ENCODE results near the gene SLC35E3.
"Not testable (repeated sequence)": the region's sequence is repeated elsewhere in the genome, so short reads cannot be mapped to it uniquely, and the experiment has no call there.

SLC35E3 gene

DNA sequence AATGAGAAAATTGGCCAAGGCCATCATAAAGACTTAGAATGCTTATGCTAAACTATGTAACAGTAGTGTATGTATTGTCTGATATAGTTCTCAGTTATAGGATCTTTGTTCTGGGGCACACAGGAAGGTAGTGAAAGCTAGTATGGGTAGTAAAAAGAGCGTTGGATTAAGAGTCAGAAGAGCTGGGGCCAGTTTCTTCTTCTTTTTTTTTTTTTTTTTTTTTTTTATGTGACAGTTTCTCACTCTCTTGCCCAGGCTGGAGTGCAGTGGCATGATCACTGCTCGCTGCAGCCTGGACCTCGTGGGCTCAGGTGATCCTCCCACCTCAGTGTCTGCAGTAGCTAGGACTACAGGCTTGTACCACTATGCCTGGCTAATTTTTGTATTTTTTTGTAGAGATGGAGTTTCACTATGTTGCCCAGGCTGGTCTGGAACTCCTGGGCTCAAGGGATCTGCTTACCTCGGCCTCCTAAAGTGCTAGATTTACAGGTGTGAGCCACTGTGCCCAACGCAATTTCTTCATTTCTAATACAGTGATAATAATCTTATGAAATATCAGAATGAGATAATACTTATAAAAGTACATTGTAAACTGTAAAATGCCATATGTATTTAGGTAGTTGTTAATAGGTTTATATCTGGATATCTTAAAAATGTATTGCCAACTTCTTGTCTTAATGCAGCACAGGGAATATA is 69.4 kb downstream of the SLC35E3 start:
- DNase-seq = no peak

DNA sequence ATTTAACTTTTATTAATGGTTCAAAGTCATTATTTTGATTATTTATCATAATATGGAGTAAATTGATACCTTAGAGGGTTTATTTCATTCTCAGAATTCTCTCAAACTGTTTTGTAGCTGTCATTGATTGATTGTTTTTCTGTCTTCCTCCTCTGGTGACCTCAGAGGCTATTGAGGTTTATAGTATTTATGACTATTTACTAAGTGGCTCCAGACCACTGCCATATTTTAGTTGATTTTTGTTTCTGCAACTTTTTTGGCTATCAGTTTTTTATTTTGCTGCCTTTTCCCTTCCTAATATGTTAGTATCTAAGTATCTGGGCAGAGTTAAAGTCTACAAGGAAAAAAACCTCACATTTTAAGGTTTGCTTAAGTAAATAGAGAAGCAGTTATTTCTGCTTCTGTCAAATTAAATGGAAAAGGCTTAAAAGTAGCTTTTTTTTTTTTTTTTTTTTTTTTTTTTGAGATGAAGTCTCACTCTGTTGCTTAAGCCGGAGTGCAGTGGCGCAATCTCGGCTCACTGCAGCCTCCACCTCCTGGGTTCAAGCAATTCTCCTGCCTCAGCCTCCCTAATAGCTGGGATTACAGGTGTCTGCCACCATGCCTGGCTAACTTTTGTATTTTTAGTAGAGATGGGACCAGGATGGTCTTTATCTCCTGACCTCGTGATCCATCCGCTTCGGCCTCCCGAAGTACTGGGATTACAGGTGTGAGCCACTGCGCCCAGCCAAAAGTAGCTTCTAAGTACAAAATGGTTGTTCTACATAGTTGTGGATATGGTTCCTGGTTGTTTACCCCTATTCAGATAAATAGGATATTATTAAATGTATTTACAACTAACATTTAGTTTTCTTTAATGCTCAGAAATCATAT is 70.2 kb downstream of the SLC35E3 start:
- no peak for DNase-seq

DNA sequence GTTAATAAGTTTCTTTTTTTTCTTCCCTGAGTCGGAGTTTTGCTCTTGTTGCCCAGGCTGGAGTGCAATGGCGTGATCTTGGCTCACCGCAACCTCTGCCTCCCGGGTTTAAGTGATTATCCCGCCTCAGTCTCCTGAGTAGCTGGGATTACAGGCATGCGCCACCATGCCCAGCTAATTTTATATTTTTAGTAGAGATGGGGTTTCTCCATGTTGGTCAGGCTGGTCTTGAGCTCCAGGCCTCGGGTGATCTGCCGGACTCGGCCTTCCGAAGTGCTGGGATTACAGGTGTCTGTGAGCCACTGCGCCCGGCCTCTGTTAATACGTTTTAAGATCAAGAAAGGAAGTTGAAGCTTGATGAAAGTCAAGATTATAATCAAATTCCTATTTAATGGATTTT is 73.5 kb downstream of the SLC35E3 start:
- not testable (repeated sequence) for DNase-seq

DNA sequence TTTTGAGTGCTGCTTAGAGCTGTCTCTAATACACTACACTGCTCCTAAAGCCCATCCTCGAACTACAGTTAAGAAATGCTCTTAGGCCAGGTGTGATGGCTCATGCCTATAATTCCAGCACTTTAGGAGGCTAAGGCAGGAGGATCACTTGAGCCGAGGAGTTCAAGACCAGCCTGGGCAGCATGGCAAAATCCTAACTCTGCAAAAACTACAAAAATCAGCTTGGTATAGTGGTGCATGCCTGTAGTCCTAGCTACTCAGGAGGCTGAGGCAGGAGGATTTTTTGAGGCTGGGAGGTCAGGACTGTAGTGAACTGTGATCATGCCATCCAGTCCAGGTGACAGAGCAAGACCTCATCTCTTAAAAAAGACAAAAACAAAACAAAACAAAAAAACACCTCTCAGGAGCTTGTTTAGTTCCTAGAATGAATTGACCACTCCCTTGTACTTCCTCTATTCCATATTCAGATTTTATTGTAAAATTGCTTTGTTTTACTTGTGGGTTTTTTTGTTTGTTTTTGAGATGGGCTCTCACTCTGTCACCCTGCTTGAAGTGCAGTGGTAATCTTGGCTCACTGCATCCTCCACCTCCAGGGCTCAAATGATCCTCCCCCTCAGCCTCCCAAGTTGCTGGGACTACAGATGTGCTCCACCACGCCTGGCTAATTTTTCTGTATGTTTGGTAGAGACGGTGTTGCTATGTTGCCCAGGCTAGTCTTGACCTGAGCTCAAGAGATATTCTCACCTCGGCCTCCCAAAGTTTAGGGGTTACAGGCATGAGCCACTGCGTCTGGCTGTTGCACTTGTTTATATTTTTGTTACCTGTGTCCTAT is 75.6 kb downstream of the SLC35E3 start:
- DNase-seq = no peak

DNA sequence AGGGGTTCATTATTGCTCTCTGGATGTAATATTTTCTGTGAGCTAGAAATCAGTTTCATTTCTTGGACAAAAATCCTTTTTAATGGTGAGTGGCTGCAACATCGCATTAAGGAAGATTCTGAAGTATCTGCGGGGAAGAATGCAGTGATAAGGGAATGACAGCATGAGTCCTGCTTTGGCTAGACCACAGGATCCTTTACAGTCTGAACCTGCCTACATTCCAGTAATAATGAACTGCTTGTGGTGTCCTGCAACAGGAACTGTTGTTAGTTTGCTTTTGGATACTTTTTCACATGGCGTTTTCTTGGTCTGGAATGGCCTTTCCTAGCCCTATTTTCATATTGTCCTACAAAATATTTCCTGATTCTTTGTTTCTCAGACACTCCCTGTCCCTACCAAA is 77.7 kb downstream of the SLC35E3 start:
- no peak for DNase-seq

DNA sequence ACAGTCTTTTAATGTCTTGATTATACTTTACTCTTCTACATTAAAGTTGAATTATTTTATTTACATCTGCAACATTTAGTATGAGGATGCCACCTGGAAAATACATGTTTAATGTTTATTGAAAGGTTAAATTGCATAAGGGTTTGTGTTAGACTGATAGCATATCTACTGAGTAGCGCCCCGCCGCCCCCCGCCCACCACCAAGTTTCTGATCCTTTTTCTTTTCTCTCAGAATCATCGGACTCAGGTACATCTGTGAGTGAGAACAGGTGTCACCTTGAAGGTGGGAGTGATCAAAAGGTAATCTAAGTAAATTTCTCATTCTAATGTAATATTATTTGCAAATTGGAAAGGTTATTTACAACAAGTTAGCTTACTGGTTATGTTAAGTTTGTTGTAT is 78.2 kb downstream of the SLC35E3 start:
- DNase-seq = no peak

DNA sequence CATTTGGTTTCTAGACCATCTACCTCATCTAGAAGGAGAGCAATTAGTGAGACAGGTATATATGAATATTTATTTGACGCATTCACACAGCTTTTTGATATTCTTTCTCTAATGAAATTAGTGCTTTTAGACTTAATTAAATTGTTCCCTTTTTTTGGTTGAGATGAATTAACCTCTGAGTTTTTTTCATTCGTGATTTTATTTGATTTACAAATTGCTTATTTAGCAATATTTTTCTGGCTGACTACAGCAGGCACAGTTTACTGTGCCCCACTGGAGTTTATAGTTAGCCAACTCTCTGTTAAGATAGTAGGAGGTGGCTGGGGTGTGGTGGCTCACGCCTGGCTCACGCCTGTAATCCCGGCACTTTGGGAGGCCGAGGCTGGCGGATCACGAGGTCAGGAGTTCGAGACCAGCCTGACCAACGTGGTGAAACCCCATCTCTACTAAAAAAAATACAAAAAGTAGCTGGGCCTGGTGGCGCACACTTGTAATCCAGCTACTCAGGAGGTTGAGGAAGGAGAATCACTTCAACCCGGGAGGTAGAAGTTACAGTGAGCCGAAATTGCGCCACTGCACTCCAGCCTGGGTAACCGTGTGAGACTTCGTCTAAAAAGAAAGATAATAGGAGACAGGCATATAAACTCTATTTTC is 78.7 kb downstream of the SLC35E3 start:
- DNase-seq = no peak

DNA sequence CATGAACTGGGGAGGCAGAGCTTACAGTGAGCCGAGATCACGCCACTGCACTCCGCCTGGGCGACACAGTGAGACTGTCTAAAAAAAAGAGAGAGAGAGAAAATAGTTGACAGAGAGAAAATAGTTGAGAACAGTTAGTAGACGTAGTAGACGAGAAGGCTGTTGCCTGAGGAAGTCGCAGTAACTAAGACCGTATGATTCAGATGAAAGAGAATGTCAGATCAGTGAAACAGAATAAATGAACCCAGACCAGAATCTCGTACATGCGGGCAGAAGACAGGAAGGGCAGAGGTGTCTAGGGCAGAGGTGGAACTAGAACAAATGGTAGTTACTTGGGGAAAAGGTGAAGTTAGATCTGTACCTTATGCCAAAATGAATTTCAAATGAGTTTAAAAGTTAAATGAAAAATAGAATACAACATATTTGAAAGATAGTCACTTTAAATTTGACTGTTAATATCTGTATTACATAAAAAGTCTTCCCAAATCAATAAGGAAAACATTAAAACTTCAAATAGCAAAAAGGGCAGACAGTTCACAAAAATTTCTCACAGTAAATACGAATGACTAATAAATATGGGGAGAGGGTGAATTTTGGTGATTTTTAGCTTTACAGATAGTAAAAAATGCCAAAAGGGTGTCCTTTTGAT is 79.7 kb downstream of the SLC35E3 start:
- DNase-seq = no peak

DNA sequence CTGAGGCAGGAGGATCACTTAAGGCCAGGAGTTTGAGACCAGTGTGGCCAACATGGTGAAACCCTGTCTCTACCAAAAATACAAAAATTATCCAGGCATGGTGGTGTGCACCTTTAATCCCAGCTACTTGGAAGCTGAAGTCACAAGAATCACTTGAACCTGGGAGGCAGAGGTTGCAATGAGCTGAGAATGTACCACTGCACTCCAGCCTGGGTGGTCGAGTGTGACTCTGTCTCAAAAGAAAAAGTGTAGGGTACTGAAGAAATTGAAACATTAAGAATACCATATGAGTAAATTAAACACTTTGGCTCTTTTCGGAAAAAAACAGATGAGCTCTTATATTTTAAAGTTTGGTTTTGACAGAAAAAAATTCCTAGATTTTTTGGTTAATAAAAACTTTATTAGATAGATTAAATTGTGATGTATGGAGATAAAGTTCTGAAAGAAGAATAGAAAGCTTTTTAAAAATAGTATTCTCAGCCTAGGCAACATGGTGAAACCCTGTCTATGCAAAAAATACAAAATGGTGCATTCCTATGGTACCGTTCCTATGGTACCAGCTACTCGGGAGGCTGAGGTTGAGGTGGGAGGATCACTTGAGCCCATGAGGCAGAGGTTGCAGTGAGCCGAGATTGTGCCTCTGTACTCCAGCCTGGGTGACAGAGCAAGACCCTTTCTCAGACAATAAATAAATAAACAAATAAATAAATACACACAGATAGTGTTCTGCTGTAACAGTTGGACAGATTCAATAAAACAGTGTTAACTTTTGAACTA is 82.1 kb downstream of the SLC35E3 start:
- DNase-seq = no peak

DNA sequence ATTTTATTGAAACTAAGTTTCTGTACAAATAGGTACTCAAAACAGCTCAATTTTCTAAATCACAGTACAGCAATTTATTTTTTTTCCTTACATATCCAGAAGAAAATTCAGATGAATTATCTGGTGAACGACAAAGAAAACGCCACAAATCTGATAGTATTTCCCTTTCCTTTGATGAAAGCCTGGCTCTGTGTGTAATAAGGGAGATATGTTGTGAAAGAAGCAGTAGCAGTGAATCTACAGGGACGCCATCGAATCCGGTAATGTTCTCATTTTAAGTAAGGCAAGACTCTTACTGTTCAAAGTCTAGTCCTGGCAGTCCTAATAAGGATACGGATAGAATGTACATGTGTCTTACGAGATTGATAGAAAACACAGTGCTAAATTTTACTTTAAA is 82.7 kb downstream of the SLC35E3 start:
- no peak for DNase-seq
